ENCODE results near the gene TBX18.

TBX18 gene

GRCh38 chr6:84768442-84769174 is 4.2 kb upstream of the TBX18 start (continued):
- TF ChIP-seq IKZF3 (tag by site-specific recombination; IDR thresholded peaks at IDR 0.05) (no peak; the same call in 1 of the 2 replicates), ZNF280D (tag by site-specific recombination; IDR thresholded peaks at IDR 0.05) (no peak), ZNF521 (tag by site-specific recombination; IDR thresholded peaks at IDR 0.05) (no peak), ZEB2 (tag by site-specific recombination; IDR thresholded peaks at IDR 0.05) (peak; percentile 67; the same call in 1 of the 2 replicates), PRDM1 (tag by site-specific recombination; IDR thresholded peaks at IDR 0.05) (peak; percentile 80; the same call in 1 of the 2 replicates), ZSCAN4 (tag by site-specific recombination; IDR thresholded peaks at IDR 0.05) (no peak), ZBTB26 (tag by site-specific recombination; optimal IDR thresholded peaks at IDR 0.05) (peak; percentile 27), REST (tag by site-specific recombination; IDR thresholded peaks at IDR 0.05) (0 out of 2 replicates have a peak, but pooled peaks have one; percentile 23), ZNF624 (tag by site-specific recombination; IDR thresholded peaks at IDR 0.05) (no peak)

- Histone ChIP-seq H3K4me1 (ENCODE audit: control insufficient read depth, insufficient read depth, low read length) (peaks cover 6% of the 10 kb centered on the region), H3K4me3 (ENCODE audit: low read depth, low read length) (no peak overlapping the region), H3K27ac (ENCODE audit: extremely low read depth, low read depth, low read length) (no peak overlapping the region), H3K36me3 (ENCODE audit: control insufficient read depth in 2 of 2, insufficient read depth in 1 of 2, low read length in 2 of 2) (no peaks in the 10 kb centered on the region), H3K9me3 (ENCODE audit: control insufficient read depth, insufficient read depth, low read depth, low read length) (no peaks in the 10 kb centered on the region)
- ChIA-PET POLR2A (no interaction called here), CTCF (interaction anchor here (0.7 kb wide), 1 partner anchor 53 kb away, joined by 3 read pairs; no protein-coding TSS in a partner anchor)
- peak; percentile 65 for TF ChIP-seq ZNF2 (tag by site-specific recombination; IDR thresholded peaks at IDR 0.05)
- no peak for TF ChIP-seq ZNF18 (tag by site-specific recombination; IDR thresholded peaks at IDR 0.05)
- no peak for TF ChIP-seq SCRT2 (tag by site-specific recombination; IDR thresholded peaks at IDR 0.05)
- TF ChIP-seq ZNF48 (tag by site-specific recombination; IDR thresholded peaks at IDR 0.05), result no peak
- TF ChIP-seq REST (tag by site-specific recombination; IDR thresholded peaks at IDR 0.05), result peak; percentile 62
Measured at GRCh38 chr6:84767526-84768201, 3.3 kb upstream of the TBX18 start.
